HG03469 (cell line): ENCODE measurements around the gene F7.
"Not testable (repeated sequence)": the region's sequence is repeated elsewhere in the genome, so short reads cannot be mapped to it uniquely, and the experiment has no call there.

Source experiments
- ATAC-seq: cut with Tn5 transposase; IDR thresholded peaks from one replicate; pipeline ENCODE4 v1.9.1; 2021; ENCODE audit warnings: mild to moderate bottlenecking, moderate library complexity, moderate number of reproducible peaks; ENCODE audit not compliant: unreplicated experiment

The F7 gene

GRCh38 chr13:113150550-113151365 is 45.2 kb downstream of the F7 start:
- no peak for ATAC-seq

- ATAC-seq: no peak
Observed at GRCh38 chr13:113151745-113152690, 46.4 kb downstream of the F7 start.

GRCh38 chr13:113152691-113152983 is 47.0 kb downstream of the F7 start:
- no peak for ATAC-seq

- no peak for ATAC-seq
Observed at GRCh38 chr13:113152984-113153809, 47.6 kb downstream of the F7 start.

- ATAC-seq: no peak
Observed at GRCh38 chr13:113153810-113154748, 48.5 kb downstream of the F7 start.

- ATAC-seq: no peak
Observed at GRCh38 chr13:113155201-113155600, 49.6 kb downstream of the F7 start.

GRCh38 chr13:113155982-113156655 is 50.5 kb downstream of the F7 start:
- ATAC-seq: no peak

GRCh38 chr13:113157206-113157928 is 51.8 kb downstream of the F7 start:
- no peak for ATAC-seq

- ATAC-seq: no peak
Observed at GRCh38 chr13:113157929-113158747, 52.5 kb downstream of the F7 start, which contains the start of gene PROZ. Gene PROZ (plus strand): TSS chr13:113158648. CDS start chr13:113158661, 13 bp downstream.

GRCh38 chr13:113158946-113159345 is 53.4 kb downstream of the F7 start:
- no peak for ATAC-seq

- no peak for ATAC-seq
Observed at GRCh38 chr13:113159701-113160100, 54.1 kb downstream of the F7 start.

- ATAC-seq: no peak
Observed at GRCh38 chr13:113160983-113161382, 55.4 kb downstream of the F7 start.

GRCh38 chr13:113161433-113161832 is 55.8 kb downstream of the F7 start:
- ATAC-seq: no peak

- ATAC-seq: not testable (repeated sequence)
Observed at GRCh38 chr13:113161975-113162374, 56.4 kb downstream of the F7 start.

GRCh38 chr13:113162783-113163685 is 57.4 kb downstream of the F7 start:
- no peak for ATAC-seq

- no peak for ATAC-seq
Observed at GRCh38 chr13:113164492-113164891, 58.9 kb downstream of the F7 start.

- no peak for ATAC-seq
Observed at GRCh38 chr13:113166266-113166665, 60.7 kb downstream of the F7 start.
